ENCODE results near the gene HECW1.

- TF ChIP-seq CTCF (IDR thresholded peaks at IDR 0.05 in 2 of 3, conservative IDR thresholded peaks at IDR 0.05 in 1 of 3; ENCODE audit: control insufficient read depth in 2 of 3, extremely low read depth in 1 of 3, insufficient read depth in 1 of 3, low read depth in 3 of 3, low read length in 3 of 3) (no peak), MXI1 (IDR thresholded peaks at IDR 0.05; ENCODE audit: low read depth, low read length) (no peak), RAD51 (IDR thresholded peaks at IDR 0.05) (no peak), ZNF217 (IDR thresholded peaks at IDR 0.05) (no peak), REST (IDR thresholded peaks at IDR 0.05; ENCODE audit: low read depth, low read length) (no peak), POLR2AphosphoS5 (IDR thresholded peaks at IDR 0.05; ENCODE audit: low read length) (no peak), STAT1 (conservative IDR thresholded peaks at IDR 0.05) (no peak), CBX5 (IDR thresholded peaks at IDR 0.05; ENCODE audit: low read depth) (no peak), POLR2A (IDR thresholded peaks at IDR 0.05; ENCODE audit: low read depth, low read length) (no peak)
Measured at GRCh38 chr7:43592326-43592725, 479.9 kb downstream of the HECW1 start.

Measured in GM12878 (cell line).